Mesenchymal stem cell (in vitro differentiated cells and primary cell): ENCODE data around the gene PPM1E.

Experiments used
- DNase-seq: peaks from one replicate; pipeline ENCODE4 v3.0.0-alpha.2; 2013
- H2AFZ ChIP-seq: one replicate; pipeline ENCODE4 v1.6.1; 2013; ENCODE audit warnings: low read depth, mild to moderate bottlenecking, control low read depth, inconsistent platforms, low read length, moderate library complexity
- H2AK5ac ChIP-seq: 2 replicates; pipeline ENCODE4 v1.6.1; 2013; ENCODE audit warnings: low read length, moderate library complexity, mild to moderate bottlenecking, inconsistent platforms; ENCODE audit not compliant: severe bottlenecking
- H2BK120ac ChIP-seq: one replicate; pipeline ENCODE4 v1.6.1; 2013; ENCODE audit warnings: low read depth, mild to moderate bottlenecking, inconsistent platforms, low read length, moderate library complexity
- H2BK12ac ChIP-seq, 2 experiments: one replicate each; pipeline ENCODE4 v1.6.1; 2013; ENCODE audit warnings: inconsistent platforms in 2 of 2, low read length in 2 of 2, mild to moderate bottlenecking in 2 of 2, moderate library complexity in 2 of 2, control low read depth in 1 of 2
- H2BK15ac ChIP-seq: one replicate; pipeline ENCODE4 v1.6.1; 2013; ENCODE audit warnings: mild to moderate bottlenecking, low read depth, inconsistent platforms; ENCODE audit not compliant: poor library complexity, severe bottlenecking
- H2BK5ac ChIP-seq: 2 replicates; pipeline ENCODE4 v1.6.1; 2013; ENCODE audit warnings: low read depth, mild to moderate bottlenecking, low read length, control low read depth, inconsistent platforms; ENCODE audit not compliant: poor library complexity, severe bottlenecking
- H3K14ac ChIP-seq, 2 experiments: one replicate each; pipeline ENCODE4 v1.6.1; 2013; ENCODE audit warnings: inconsistent platforms in 2 of 2, low read length in 2 of 2, control low read depth in 1 of 2, mild to moderate bottlenecking in 1 of 2, moderate library complexity in 1 of 2
- H3K18ac ChIP-seq, 2 experiments: one replicate each; pipeline ENCODE4 v1.6.1; 2013; ENCODE audit warnings: inconsistent platforms in 2 of 2, low read length in 2 of 2, control low read depth in 1 of 2, low read depth in 1 of 2, mild to moderate bottlenecking in 1 of 2
- H3K23ac ChIP-seq, 2 experiments: one replicate each; pipeline ENCODE4 v1.6.1; 2013; ENCODE audit warnings: inconsistent platforms in 2 of 2, low read length in 2 of 2, mild to moderate bottlenecking in 2 of 2, moderate library complexity in 2 of 2, control low read depth in 1 of 2
- H3K27ac ChIP-seq: 2 replicates; pipeline ENCODE4 v1.5.1; 2013; ENCODE audit warnings: mild to moderate bottlenecking, moderate library complexity, low read length, control low read depth, inconsistent platforms; ENCODE audit not compliant: poor library complexity, severe bottlenecking
- H3K27me3 ChIP-seq, 2 experiments: 2 replicates each; pipeline versions ENCODE4 v1.6.1 to v1.7.0; 2013; ENCODE audit warnings: low read length in 2 of 2, mild to moderate bottlenecking in 2 of 2, moderate library complexity in 2 of 2, control low read depth in 1 of 2, inconsistent platforms in 1 of 2; ENCODE audit not compliant: control insufficient read depth in 1 of 2, insufficient read depth in 1 of 2
- H3K36me3 ChIP-seq, 2 experiments: 2 replicates each; pipeline versions ENCODE4 v1.6.1 to v1.7.0; 2013; ENCODE audit warnings: low read length in 2 of 2, control low read depth in 1 of 2, inconsistent platforms in 1 of 2, low read depth in 1 of 2, mild to moderate bottlenecking in 1 of 2; ENCODE audit not compliant: insufficient read depth in 2 of 2, control insufficient read depth in 1 of 2
- H3K4ac ChIP-seq, 2 experiments: one replicate each; pipeline ENCODE4 v1.6.1; 2013; ENCODE audit warnings: inconsistent platforms in 2 of 2, low read length in 2 of 2, mild to moderate bottlenecking in 2 of 2, moderate library complexity in 2 of 2, control low read depth in 1 of 2, low read depth in 1 of 2
- H3K4me1 ChIP-seq: 2 replicates; pipeline ENCODE4 v1.6.1; 2013; ENCODE audit warnings: low read depth, low read length, control low read depth; ENCODE audit not compliant: control insufficient read depth, insufficient read depth
- H3K4me2 ChIP-seq: 2 replicates; pipeline ENCODE4 v1.6.1; 2013; ENCODE audit warnings: low read length, mild to moderate bottlenecking, inconsistent platforms; ENCODE audit not compliant: poor library complexity, severe bottlenecking
- H3K4me3 ChIP-seq, 2 experiments: 2 replicates each; pipeline versions ENCODE4 v1.5.1 to v1.7.0; 2013; ENCODE audit warnings: low read length in 2 of 2, mild to moderate bottlenecking in 2 of 2, control low read depth in 1 of 2, low read depth in 1 of 2; ENCODE audit not compliant: insufficient read depth in 1 of 2
- H3K79me1 ChIP-seq: replicated peaks from 2 replicates; pipeline ENCODE4 v1.6.1; 2013; ENCODE audit warnings: mild to moderate bottlenecking, control low read depth, low read length, inconsistent platforms; ENCODE audit not compliant: poor library complexity, severe bottlenecking
- H3K9ac ChIP-seq: 2 replicates; pipeline ENCODE4 v1.7.0; 2013; ENCODE audit warnings: mild to moderate bottlenecking, low read length, moderate library complexity
- H3K9me3 ChIP-seq: 2 replicates; pipeline ENCODE4 v1.7.0; 2013; ENCODE audit warnings: mild to moderate bottlenecking, low read length; ENCODE audit not compliant: control insufficient read depth
- H4K8ac ChIP-seq: one replicate; pipeline ENCODE4 v1.6.1; 2013; ENCODE audit warnings: inconsistent platforms, mild to moderate bottlenecking, low read length, moderate library complexity
- H4K91ac ChIP-seq: one replicate; pipeline ENCODE4 v1.6.1; 2013; ENCODE audit warnings: mild to moderate bottlenecking, low read length, inconsistent platforms
- WGBS: methylation state at CpG from one replicate; pipeline ENCODE4 v1.1.7; 2013; ENCODE audit warnings: mixed read lengths; 5-methylcytosine and 5-hydroxymethylcytosine counted together

The PPM1E gene

DNA sequence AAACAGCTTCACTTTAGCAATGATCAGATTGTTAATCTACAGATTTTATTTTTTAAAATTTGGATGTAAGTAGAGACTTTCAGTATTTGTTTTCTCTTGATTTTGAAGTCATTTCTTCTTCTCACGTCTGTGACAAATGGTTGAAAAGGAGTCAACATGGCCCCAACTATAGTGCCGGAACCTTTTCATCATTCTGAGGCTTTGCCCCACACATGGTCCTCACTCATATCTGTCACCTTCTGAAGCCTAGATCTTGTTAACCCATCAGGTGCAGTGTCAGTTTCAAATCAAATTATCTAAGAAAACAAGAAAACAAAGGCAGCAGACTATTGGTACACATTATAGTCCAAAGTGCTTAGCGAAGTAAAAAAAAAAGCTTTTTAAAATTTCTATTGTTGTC, 227.0 kb downstream of the PPM1E start:
- Histone ChIP-seq H3K27ac (no peak overlapping the region), H3K27me3 (no peaks in the 10 kb centered on the region), H4K8ac (no peak overlapping the region), H2BK15ac (no peak overlapping the region), H3K9ac (no peak overlapping the region), H4K91ac (no peak overlapping the region), H3K23ac (no peak overlapping the region), H3K14ac (no peak overlapping the region), H3K9me3 (no peaks in the 10 kb centered on the region), H2BK120ac (no peak overlapping the region), H2AK5ac (no peak overlapping the region), H2AFZ (no peak overlapping the region), H3K36me3 (peaks cover 0 to 6% of the 10 kb centered on the region in 2 experiments), H3K4me1 (no peaks in the 10 kb centered on the region), H3K4me2 (no peak overlapping the region), H3K4me3 (no peak overlapping the region), H3K18ac (no peak overlapping the region), H2BK5ac (no peak overlapping the region), H3K79me1 (no peaks in the 10 kb centered on the region), H2BK12ac (no peak overlapping the region), H3K4ac (no peak overlapping the region)
- DNase-seq = no peak
- 94% methylated on average over 3 of the region's 3 CpGs for WGBS

DNA sequence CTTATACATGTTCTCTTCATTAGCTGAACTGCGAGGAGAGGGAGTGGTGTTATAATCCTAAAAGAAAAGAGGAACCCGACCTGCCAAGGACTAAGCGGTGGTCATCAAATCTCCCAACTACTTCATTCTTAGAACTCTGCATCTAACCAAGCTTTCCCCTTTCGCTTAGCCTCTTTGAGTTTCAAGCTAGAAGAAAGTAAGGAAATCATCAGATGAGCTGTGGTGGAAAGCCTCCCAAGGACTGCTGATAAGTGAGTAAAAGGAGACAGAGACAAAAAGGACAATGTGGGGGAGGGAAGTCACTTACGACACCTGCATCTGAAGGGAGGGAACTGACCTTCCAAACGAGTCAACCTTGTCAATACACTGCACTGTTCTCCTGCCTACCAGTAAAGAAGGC, 229.7 kb downstream of the PPM1E start:
- Histone ChIP-seq H2BK120ac (no peak overlapping the region), H3K23ac (no peak overlapping the region), H3K9ac (no peak overlapping the region), H3K27me3 (no peaks in the 10 kb centered on the region), H2BK5ac (no peak overlapping the region), H2BK15ac (no peak overlapping the region), H4K91ac (no peak overlapping the region), H3K9me3 (no peaks in the 10 kb centered on the region), H3K79me1 (no peaks in the 10 kb centered on the region), H3K4me1 (no peaks in the 10 kb centered on the region), H2BK12ac (no peak overlapping the region), H3K36me3 (peaks cover 0 to 6% of the 10 kb centered on the region in 2 experiments), H3K4me3 (no peak overlapping the region), H3K18ac (no peak overlapping the region), H3K27ac (no peak overlapping the region), H2AK5ac (no peak overlapping the region), H3K14ac (no peak overlapping the region), H4K8ac (no peak overlapping the region), H3K4ac (no peak overlapping the region), H2AFZ (no peak overlapping the region), H3K4me2 (no peak overlapping the region)
- WGBS = 89% methylated on average over 3 of the region's 6 CpGs
- DNase-seq = no peak

DNA sequence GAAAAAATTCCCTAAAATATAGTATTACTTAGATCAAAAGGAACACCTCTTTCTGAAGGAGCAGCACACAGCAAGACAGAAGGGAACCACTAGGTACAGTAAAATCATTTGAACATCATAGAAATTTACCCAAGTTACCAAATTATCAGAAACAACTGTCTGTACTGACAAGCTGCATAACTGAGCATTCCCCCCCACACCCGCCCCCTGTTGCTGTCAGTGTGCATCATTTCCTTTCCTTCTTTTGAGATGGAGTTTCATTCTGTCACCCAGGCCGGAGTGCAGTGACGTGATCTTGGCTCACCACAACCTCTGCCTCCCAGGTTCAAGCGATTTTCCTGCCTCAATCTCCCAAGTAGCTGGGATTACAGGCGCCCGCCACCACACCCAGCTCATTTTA, 230.3 kb downstream of the PPM1E start:
- Histone ChIP-seq H2AK5ac (no peak overlapping the region), H3K36me3 (peaks cover 0 to 6% of the 10 kb centered on the region in 2 experiments), H2BK5ac (no peak overlapping the region), H4K8ac (no peak overlapping the region), H2BK15ac (no peak overlapping the region), H2AFZ (no peak overlapping the region), H2BK120ac (no peak overlapping the region), H3K14ac (no peak overlapping the region), H3K4ac (no peak overlapping the region), H3K4me3 (no peak overlapping the region), H3K4me2 (no peak overlapping the region), H2BK12ac (no peak overlapping the region), H4K91ac (no peak overlapping the region), H3K27me3 (no peaks in the 10 kb centered on the region), H3K27ac (no peak overlapping the region), H3K9ac (no peak overlapping the region), H3K79me1 (no peaks in the 10 kb centered on the region), H3K9me3 (no peaks in the 10 kb centered on the region), H3K23ac (no peak overlapping the region), H3K4me1 (no peaks in the 10 kb centered on the region), H3K18ac (no peak overlapping the region)
- DNase-seq = no peak
- 87% methylated on average over 3 of the region's 6 CpGs for WGBS

DNA sequence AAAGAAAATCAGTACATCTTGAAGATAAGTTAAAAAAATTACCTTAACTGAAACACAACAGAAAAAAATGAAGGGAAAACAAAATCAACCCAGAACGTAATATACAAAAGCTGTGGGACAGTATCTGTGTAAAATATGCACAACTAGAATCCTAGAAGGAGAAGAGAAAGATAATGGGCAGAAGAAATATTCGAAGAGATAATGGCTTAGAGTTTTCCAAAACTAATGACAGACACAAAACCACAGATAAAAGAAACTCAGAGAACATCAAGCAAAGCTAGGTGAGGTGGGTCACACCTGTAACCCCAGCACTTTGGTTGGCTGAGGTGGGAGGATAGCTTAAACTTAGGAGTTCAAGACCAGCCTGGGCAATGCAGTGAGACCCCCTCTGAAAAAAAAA, 234.0 kb downstream of the PPM1E start:
- Histone ChIP-seq H4K8ac (no peak overlapping the region), H2BK5ac (no peak overlapping the region), H2BK15ac (no peak overlapping the region), H2BK120ac (no peak overlapping the region), H3K4me3 (no peak overlapping the region), H3K27me3 (no peaks in the 10 kb centered on the region), H3K14ac (no peak overlapping the region), H2BK12ac (no peak overlapping the region), H3K4ac (no peak overlapping the region), H3K9me3 (no peaks in the 10 kb centered on the region), H3K79me1 (peaks cover 2% of the 10 kb centered on the region), H2AFZ (no peak overlapping the region), H3K18ac (no peak overlapping the region), H3K9ac (no peak overlapping the region), H3K36me3 (peaks cover 0 to 3% of the 10 kb centered on the region in 2 experiments), H3K4me2 (no peak overlapping the region), H3K23ac (no peak overlapping the region), H3K4me1 (peaks cover 6% of the 10 kb centered on the region), H3K27ac (no peak overlapping the region), H2AK5ac (no peak overlapping the region), H4K91ac (no peak overlapping the region)
- DNase-seq = no peak
- no CpG with 5 or more reads among the region's 2 CpGs for WGBS
